GM19438 (cell line): ENCODE data around the gene ZSCAN30.
A peak's percentile ranks its signal among the peaks of the same experiment; 100 is the strongest.
"Not testable (repeated sequence)": the region's sequence is repeated elsewhere in the genome, so short reads cannot be mapped to it uniquely, and the experiment has no call there.

Experiments
- ATAC-seq: cut with Tn5 transposase; IDR thresholded peaks from one replicate; pipeline ENCODE4 v1.9.1; 2021; ENCODE audit warnings: low read depth; ENCODE audit not compliant: unreplicated experiment

Gene ZSCAN30

DNA sequence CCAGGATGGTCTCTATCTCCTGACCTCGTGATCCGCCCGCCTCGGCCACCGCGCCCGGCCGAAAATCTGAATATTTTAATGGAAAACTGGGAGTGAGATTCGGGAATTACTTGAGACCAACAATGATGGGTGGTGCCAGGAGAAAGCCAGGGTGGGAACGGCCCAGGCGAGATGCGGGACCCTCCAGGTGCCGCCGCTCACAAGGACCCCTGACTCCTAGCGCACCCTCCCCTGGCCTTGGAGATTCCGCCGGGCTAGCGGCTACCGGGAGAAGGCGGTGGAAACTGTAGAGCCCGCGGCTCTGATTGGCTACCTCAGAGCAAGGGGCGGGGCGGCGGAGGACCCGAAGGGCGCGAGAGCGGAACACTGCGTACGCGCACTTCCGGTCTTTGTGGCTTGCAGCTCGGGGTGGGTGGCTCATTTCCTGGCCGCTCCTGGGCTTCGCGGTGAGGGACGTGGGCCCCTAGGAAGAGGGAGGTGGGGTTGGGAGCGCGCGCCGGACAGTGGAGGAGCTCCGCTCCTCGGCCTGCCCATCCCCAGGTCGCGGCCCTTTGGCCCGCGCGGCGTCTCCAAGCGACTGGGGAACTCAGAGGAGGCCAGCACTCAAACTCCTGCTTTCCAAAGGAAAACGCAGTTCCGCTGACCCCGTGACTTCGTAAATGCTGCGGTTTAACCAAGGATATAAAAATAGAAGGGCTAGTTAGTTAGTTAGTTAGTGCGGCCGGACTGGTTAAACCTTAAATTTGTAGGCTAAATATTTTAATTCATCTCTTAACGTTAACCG is 49.2 kb downstream of the ZSCAN30 start, which contains the start of gene ZNF397:
ZNF397 (plus strand) TSS at position 371 of the 784 bp plus-strand sequence. CDS start 1,437 bp downstream, outside the sequence.
- peak; percentile 99 for ATAC-seq

DNA sequence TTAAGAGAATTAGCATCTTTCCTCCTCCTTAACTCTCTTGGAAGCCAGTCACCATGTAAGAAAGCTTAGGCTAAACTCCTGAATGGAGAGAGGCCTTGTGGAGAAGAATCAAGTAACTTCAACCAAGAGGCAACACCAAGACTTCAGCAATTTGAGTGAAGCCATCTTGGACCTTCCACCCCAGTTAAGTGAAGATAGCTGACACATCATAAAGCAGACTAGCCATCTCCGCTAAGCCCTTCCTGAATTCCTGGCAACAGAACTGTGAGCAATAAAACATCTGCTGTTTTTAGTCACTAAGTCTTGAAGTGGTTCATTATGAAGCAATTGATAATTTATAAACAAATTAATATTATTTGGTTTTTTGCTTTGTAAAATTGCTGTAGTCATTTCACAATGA is 50.7 kb downstream of the ZSCAN30 start:
- no peak for ATAC-seq

DNA sequence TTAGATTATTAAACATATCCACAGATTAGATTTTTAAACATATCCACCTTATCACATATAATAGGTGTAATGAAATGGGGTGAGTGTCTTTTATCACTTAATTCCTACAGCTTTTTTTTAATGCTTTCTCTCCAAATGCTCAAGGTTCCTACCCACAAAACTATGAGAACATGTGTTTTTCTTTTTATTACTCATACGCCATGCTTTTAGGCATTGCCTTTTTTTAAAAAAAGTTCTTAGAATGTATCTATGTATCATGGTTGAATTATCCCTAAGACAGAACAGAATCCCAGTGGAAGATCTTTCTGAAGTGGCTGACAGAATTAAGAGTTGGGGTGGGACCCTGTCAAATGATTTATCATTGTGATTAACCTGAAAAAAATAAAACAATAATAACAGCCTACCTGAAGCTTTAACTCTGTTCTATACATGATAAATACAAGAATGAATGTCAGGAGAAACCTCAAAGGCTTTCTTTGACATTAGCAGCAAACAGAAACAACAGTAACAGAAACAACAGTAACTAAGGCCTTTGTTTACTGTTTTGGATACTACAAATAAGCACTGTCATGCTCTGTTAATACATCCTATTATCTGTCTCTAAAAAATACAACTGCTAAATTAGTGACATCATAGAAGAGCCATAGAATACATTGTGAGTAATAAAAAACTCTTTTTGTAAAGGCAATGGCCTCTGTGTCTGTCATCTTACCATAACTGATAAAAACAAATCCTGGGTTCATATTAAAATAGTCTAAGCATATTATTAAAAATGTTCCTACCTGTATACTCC is 53.3 kb downstream of the ZSCAN30 start:
- no peak for ATAC-seq

DNA sequence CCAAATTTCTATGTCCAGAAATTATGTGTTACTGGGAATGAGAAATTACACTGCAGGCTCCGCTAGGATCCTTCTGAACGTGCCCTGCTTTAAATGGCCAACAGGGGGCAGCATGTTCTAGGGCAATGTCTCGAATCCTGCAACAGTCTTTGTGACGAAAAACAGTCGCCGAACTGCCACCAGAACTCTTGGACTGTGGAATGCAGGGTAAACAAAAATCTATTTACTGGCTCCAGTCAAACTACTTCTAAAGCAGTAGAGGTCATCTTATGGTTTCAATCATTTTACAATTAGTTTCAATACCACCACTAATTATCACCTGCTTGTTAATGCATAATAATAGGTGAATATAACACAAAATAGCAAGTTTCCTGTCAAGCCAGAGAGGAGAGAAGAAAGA is 59.0 kb downstream of the ZSCAN30 start:
- peak; percentile 81 for ATAC-seq

DNA sequence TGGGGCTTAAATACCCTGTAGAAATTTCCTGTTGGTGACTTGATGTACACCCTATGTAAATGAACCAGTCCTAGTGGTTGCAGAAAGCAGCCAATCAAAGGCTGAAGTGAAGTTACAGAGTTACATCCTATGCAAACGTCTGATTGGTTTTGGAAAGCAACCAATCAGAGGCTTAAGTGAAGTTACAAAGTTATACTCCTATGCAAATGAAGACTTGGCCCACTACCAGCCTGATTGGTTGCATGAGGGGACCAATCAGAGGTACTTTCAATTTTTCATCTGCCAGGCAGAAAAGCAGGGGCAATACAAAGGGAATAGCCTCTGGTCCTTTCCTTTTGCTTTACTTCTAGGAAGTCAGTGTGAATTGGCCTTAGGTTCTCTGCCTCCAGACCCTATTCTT is 62.8 kb downstream of the ZSCAN30 start:
- ATAC-seq = no peak

DNA sequence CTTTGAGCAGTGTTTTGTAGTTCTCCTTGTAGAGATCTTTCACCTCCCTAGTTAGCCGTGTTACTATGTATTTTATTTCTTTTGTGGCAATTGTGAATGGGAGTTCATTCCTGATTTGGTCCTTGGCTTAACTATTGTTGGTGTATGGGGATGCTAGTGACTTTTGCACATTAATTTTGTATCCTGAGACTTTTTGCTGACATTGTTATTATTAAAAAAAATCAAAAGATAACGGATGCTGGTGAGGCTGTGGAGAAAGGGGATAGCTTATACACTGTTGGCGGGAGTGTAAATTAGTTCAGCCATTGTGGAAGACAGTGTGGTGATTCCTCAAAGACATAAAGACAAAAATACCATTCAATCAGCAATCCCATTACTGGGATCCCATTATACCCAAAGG is 66.2 kb downstream of the ZSCAN30 start:
- ATAC-seq = no peak

DNA sequence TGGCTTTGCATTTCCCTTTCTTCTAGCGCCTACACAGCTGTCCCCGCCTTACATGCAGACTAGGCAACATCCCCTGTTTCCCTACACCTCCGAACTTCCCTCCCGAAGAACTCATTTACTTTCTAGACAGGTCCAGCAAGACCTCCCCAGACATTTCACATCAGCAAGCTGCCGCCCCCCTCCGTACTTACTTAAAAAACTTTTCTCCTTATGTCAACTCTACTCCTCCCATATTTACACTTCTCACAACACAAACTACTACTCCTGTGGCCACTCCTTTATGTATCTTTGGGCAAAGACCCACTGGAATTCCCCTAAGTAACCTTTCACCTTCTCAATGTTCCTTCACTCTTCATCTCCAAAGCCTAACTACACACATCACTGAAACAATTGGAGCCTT is 69.6 kb downstream of the ZSCAN30 start:
- no peak for ATAC-seq

DNA sequence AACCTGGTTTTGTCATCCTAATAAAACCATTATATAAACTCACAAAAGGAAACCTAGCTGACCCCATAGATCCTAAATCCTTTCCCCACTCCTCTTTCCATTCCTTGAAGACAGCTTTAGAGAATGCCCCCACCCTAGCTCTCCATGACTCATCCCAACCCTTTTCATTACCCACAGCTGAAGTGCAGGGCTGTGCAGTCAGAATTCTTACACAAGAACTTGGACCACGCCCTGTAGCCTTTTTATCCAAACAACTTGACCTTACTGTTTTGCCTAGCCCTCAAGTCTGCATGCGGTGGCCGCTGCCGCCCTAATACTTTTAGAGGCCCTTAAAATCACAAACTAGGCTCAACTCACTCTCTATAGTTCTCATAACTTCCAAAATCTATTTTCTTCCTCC is 70.7 kb downstream of the ZSCAN30 start:
- not testable (repeated sequence) for ATAC-seq

DNA sequence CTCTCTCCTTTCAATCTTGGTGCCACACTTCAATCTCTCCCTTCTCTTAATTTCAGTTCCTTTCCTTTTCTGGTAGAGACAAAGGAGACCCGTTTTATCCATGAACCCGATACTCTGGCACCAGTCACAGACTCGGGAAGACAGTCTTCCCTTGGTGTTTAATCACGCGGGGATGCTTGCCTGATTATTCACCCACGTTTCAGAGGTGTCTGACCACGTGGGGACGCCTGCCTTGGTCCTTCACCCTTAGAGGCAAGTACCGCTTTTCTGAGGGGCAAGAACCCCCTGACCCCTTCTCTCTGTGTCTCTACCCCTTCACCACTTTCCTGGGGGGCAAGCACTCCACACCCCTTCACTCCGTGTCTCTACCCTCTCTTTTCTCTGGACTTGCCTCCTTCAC is 73.4 kb downstream of the ZSCAN30 start:
- not testable (repeated sequence) for ATAC-seq

DNA sequence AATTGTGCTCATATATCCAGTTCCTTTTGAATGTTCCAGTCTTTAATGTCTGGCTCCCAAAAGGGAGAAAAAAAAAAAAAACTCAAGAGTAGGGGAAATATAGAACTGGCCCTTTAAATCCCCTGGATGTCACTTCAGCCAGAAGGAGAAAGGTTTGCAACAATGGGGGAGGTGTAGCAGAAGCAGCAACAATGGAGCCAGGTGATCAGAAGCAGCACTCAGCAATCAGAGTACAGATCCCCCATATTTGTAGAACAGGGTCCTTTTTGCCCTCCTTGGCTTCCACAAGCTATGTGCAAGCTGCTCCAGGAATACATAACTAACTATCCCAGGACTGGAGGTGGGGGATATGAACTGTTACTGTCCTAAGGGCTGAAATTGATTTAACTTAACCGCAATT is 75.0 kb downstream of the ZSCAN30 start:
- no peak for ATAC-seq

DNA sequence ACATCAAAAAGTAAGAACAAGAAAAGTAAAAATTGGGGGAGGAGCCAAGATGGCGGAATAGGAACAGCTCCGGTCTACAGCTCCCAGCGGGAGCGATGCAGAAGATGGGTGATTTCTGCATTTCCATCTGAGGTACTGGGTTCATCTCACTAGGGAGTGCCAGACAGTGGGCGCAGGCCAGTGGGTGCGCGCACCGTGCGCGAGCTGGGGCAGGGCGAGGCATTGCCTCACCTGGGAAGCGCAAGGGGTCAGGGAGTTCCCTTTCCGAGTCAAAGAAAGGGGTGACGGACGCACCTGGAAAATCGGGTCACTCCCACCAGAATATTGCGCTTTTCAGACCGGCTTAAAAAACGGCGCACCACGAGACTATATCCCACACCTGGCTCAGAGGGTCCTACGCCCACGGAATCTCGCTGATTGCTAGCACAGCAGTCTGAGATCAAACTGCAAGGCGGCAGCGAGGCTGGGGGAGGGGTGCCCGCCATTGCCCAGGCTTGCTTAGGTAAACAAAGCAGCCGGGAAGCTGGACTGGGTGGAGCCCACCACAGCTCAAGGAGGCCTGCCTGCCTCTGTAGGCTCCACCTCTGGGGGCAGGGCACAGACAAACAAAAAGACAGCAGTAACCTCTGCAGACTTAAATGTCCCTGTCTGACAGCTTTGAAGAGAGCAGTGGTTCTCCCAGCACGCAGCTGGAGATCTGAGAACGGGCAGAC is 84.1 kb downstream of the ZSCAN30 start:
- not testable (repeated sequence) for ATAC-seq

DNA sequence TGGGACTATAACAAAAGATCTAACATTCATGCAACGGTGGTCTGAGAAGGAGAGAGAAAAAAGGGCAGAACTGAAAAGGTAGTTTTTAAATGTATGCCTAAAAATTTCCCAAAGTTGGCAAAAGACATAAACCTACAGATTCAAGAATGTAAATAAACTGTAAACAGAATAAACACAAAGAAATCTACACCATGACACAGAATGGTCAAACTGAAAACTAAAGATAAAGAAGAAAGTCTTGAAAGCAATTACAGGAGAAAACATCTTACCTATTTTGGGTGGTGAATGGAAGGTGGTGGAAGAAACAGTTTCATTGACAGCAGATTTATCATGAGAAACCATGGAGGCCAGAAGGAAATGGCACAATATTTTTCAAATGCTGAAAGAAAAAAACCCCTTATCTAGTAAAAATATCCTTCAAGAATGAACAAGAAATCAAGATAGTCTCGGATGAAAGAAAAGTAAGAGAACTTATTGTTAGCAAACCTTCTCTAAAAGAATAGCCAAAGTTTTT is 84.8 kb downstream of the ZSCAN30 start:
- ATAC-seq = no peak

DNA sequence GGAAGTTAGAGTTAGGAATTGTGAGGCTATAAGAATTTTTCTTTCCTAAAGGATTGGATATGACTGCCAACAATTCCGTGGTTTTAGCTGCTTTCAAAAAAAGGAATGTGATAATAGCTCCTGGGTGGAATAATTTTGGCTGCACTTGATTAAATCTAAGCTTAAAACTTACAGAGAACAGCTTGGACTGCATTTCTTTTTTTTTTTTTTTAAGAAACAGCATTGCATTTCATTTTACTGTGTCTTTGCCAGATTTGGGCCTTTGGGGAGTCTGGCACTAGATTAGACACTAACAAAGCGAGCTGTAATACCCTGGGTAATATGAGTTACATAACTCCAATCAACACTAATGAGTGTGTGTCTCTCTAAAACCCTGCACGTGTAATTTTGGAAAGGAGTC is 87.0 kb downstream of the ZSCAN30 start:
- ATAC-seq = no peak

DNA sequence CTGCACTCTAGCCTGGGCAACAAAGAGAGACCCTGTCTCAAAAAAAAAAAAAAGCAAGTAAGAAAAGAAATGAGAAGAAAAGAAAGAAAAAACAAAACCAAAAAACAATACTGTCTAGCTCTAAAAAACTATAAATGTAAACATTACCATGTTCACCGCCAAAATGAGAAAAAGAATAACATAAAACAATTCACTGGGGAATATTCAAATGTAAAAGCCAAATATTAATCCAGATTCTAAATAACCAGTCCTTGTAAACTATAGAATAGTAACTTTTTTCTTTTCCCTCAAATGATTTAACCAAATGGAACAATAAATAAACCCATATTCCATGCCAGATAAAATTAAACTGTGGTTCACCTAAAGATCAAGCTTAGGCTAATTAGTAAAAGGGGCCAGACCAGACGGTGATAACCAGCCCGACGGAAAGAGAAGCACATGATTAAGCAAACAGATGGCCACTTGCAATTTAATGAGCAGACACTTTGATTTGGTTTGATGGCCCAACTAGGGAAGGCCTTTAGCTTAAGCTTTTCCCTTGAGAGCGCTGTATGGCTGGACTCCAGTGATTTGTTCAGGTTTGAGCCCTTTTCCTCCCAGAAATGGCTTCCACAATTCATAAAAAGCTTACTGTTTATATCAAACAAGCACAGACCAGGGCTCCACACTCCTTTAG is 88.6 kb downstream of the ZSCAN30 start:
- ATAC-seq = no peak
